DMS53 treated with DMSO at 0.1 percent for 48 hours (cell line): ENCODE measurements around the gene ACTMAP.
"Not testable (repeated sequence)": the region's sequence is repeated elsewhere in the genome, so short reads cannot be mapped to it uniquely, and the experiment has no call there.

Experiments
- DNase-seq: peaks from one replicate; lab custom pipeline; 2025; ENCODE audit not compliant: unreplicated experiment; lab: John Stamatoyannopoulos, UW

Gene ACTMAP

DNA sequence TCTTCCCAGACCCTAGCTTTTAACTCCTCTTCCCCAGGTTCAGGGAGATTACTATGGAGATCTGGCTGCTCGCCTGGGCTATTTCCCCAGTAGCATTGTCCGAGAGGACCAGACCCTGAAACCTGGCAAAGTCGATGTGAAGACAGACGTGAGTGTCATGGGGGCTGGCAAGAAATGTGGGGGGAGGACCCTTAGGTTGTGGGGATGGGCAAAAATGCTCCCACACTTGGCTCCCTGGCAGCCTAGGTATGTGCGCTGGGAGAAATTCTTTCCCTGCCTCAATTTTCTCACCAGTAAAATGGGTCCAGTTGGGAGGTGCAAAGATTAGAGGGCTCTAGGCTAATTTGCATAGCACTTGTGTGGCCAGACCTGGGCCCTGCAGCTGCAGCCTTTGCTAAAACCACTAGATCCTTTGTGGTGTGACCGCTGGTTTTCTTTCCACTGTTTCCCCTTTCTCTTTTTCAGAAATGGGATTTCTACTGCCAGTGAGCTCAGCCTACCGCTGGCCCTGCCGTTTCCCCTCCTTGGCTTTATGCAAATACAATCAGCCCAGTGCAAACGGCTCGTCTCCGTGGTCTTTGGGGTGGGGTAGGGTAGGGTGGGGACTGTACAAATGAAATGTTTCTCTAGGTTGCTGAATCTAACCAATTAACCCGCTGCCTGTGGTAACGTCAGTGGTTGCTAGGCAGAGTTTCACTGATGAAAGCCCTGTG, 26.8 kb upstream of the ACTMAP start:
- DNase-seq: peak; percentile 97

- DNase-seq: no peak
Measured at GRCh38 chr19:40776364-40776763, 26.1 kb upstream of the ACTMAP start.

DNA sequence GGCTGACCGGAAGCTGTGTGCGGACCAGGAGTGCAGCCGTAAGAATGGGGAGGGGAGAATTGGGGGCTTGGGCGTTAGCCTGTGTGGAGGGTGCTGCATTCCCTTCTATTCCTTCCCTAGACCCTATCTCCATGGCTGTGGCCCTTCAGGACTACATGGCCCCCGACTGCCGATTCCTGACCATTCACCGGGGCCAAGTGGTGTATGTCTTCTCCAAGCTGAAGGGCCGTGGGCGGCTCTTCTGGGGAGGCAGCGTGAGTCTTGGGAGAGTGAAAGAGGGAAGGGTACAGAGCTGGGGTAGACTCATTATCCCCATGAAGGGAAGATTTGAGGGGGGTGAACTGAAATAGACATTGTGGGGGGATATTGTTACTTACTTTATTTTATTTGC, 25.4 kb upstream of the ACTMAP start:
- no peak for DNase-seq

GRCh38 chr19:40774916-40775631, 24.8 kb upstream of the ACTMAP start, which contains the start of gene MIA:
TSS of gene MIA (plus strand) at chr19:40775521. CDS start at chr19:40775543, 22 bp downstream.
- no peak for DNase-seq

DNA sequence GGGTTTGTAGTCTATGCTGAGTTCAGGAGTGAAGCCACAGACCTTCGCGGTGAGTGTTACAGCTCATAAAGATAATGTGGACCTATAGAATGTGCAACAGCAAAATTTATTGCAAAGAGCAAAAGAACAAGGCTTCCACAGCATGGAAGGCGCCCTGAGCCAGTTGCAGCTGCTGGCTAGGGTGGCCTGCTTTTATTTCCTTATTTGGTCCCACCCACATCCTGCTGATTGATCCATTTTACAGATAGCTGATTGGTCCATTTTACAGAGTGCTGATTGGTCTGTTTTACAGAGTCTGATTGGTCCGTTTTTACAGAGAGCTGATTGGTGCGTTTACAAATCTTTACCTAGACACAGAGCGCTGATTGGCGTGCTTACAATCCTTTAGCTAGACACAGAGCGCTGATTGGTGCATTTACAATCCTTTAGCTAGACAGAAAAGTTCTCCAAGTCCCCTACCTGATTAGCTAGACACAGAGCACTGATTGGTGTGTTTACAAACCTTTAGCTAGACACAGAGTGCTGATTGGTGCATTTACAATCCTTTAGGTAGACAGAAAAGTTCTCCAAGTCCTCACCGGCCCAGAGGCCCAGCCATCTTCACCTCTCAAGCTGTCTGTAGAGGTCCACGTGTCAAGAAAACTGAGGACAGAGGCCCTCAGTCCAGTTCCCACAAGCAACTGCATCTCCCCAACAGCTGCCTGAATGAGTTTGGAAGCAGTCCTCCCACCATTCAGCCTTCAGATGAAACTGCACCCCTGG, 21.0 kb upstream of the ACTMAP start:
- DNase-seq: peak; percentile 6

- peak; percentile 50 for DNase-seq
Measured at GRCh38 chr19:40768869-40769268, 18.6 kb upstream of the ACTMAP start.

GRCh38 chr19:40766385-40766784, 16.1 kb upstream of the ACTMAP start:
- DNase-seq: not testable (repeated sequence)

- DNase-seq: no peak
Measured at GRCh38 chr19:40763963-40764362, 13.7 kb upstream of the ACTMAP start.

- DNase-seq: no peak
Measured at GRCh38 chr19:40763526-40763925, 13.2 kb upstream of the ACTMAP start.

DNA sequence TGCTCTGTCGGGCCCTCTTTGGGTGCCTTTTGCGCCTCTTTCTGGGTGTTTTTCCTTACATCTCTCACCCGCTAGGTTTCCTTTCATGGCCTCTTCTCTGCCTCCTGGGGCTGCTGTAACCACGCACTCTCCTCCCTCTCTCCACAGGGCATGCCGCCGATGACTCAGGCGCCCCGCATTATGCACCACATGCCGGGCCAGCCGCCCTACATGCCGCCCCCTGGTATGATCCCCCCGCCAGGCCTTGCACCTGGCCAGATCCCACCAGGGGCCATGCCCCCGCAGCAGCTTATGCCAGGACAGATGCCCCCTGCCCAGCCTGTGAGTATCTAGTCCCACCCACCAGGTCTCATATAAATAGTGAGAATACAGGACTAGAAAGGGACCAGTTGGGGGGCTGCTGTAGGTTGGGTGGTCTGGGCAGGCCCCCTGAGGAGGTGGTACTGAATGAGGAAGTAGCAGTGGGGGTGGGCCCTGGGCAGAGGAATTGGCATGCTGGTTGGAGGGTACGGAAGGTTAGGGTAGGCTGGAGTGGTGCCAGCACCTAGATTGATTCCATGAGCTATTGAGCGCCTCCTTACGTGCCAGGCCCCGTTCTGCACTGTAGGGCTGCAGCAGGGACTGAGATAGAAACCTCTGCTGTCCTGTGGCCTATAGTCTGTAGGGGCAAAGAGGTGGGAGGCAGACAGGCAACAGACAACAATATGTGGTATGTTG, 12.6 kb upstream of the ACTMAP start:
- DNase-seq: no peak

GRCh38 chr19:40759352-40759751, 9.1 kb upstream of the ACTMAP start:
- no peak for DNase-seq

DNA sequence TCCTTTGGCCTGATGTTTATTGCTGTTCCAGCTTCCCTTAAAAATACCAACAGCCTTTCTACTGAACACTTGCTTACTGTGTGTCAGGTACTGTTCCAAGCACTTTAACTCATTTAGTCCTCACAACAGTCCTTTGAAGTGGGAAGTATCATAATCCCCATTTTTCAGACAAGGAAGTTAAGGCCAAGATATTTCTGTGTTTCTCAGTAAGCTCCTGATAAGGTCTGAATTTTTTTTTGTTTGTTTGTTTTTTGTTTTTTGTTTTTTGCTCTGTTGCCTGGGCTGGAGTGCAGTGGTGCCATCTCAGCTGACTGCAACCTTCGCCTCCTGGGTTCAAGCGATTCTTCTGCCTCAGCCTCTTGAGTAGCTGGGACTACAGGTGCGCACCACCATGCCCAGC, 8.2 kb upstream of the ACTMAP start:
- no peak for DNase-seq

DNA sequence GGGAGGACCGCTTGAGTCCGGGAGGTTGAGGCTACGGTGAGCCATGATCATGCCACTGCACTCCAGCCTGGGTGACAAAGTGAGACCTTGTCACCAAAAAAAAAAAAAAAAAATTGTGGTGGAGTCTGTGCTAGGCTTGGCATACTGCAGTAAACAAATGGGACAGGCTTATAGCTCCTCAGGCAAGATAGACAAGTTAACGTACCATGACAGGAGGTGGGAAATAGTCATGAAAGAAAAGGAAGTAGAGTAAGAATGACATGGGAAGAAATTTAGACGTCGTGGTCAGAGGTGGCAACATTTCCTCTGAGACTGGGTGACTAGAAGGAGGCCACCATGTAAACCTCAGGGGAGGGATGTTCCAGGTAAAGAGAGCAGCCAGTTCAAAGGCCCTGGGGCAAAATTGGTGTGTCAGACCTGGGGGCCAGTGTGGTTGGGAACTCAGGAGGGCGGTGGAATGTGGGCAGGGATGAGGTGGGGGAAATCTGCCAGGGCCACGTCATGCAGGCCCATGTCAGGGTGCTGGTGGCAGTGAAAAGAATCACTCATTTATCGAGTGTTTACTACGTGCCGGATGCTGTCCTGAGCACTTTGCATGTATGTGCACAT, 6.3 kb upstream of the ACTMAP start:
- DNase-seq: no peak

GRCh38 chr19:40755791-40756190, 5.5 kb upstream of the ACTMAP start:
- no peak for DNase-seq

DNA sequence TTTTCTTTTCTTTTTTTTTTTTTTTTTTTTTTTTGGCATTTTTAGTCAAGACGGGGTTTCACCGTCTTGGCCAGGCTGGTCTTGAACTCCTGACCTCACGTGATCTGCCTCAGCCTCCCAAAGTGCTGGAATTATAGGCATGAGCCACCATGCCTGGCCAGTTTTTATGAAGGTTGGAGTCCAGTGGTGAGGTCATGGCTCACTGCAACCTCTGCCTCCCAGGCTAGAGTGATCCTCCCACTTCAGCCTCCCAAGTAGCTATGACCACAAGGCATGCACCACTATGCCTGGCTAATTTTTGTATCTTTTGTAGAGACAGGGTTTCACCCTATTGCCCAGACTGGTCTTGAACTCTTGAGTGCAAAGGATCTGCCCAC, 5.0 kb upstream of the ACTMAP start:
- DNase-seq: no peak

- no peak for DNase-seq
Measured at GRCh38 chr19:40754611-40755247, 4.5 kb upstream of the ACTMAP start.

DNA sequence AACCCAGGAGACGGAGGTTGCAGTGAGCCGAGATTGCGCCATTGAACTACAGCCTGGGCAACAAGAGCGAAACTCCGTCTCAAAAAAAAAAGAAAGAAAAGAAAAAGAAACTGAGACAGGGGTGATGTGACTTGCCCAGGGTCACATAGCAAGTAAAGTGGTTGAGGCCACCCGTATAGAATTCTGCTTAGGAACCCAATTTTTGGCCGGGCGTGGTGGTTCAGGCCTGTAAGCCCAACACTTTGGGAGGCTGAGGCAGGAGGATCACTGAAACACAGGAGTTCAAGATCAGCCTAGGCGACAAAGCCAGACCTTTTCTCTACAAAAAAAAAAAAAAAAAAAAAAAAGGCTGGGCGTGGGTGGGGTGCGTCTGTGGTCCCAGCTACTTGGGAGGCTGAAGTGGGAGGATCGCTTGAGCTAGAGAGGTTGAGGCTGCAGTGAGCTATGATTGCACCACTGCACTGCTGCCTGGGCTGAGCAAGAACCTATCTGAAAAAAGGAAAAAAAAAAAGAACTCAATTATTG, 2.0 kb upstream of the ACTMAP start:
- no peak for DNase-seq

DNA sequence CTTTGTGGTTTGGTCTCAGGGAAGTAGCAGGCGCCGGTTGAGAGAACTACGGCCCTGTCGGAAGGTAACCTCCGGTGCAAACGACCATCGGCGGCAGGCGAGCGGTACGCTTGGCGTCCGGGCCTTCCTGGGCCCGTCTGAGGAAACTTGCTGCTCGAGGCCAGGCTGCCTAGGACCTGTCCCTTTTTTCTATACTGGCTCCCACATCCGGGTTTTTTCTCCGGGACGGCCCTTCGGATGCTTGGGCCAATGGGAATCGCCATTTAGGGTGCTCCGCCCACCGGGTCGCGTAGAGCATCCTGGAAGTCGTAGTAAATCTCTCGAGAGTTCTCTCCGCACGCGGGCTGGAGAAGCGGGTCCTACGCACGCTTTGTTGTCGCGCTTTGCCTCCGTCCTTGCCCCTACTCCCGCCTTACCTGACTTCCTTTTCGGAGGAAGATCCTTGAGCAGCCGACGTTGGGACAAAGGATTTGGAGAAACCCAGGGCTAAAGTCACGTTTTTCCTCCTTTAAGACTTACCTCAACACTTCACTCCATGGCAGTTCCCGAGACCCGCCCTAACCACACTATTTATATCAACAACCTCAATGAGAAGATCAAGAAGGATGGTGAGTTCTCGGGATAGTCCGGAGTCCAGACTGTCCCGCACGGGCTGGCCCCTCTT, 729 bp upstream of the ACTMAP start, which contains the start of gene SNRPA:
SNRPA (plus strand) TSS at position 330 of the 664 bp plus-strand sequence; CDS start at position 536, 206 bp downstream.
- DNase-seq: peak; percentile 99

DNA sequence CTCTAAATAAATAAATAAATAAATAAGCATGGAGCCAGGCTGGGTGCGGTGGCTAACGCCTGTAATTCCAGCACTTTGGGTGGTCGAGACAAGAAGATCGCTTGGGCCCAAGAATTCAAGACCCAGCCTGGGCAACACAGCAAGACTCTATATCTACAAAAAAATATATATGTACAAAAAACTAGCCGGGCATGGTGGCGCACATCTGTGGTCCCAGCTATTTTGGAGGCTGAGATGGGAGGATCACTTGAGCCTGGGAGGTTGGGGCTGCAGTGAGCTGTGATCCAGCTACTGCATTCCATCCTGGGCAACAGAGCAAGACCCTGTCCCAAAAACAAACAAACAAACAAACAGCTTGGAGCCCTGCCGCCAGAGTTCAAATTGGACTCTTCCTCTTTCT, 2.7 kb downstream of the ACTMAP start:
- DNase-seq: no peak
